ENCODE measurements around the gene THAP10.
"Not testable (repeated sequence)": the region's sequence is repeated elsewhere in the genome, so short reads cannot be mapped to it uniquely, and the experiment has no call there.

THAP10 gene

DNA sequence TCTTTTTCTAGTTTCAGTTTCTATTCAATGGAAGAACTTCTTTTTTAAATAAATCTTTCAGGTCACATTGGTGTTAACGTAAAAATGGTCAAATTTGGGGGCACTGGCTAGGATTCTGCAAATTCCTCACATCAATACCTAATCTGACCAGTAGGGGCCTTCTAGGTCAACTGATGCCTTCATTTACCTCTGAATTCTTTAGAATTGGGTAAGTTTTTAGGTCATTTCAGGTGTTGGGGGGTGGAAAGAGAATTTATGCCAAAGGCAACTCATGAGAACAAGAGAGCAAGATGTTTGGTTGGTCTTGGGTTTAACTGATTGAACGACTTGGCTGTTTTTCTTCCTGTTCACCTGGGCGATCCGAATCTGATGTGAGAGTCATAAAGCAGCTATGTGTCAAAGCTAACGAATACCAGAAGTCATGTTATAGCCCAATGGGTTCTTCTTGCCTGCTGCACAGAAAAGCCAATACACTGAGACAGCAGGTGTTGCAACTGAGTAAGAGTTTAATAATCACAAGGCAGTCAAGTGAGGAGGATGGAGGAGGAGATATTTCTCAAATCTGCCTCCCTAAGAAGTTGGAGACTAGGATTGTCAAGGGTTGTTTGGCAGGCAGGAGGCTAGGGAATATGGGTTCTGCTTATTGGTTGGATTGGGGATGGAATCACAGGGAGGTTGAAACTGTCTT is 15.7 kb upstream of the THAP10 start:
- Mint-ChIP-seq H3K4me1 (ENCODE audit: low read depth) (no peaks in the 10 kb centered on the region), H3K27ac (no peak overlapping the region), H3K4me3 (no peak overlapping the region), H3K9me3 (ENCODE audit: low read depth) (peaks cover 13% of the 10 kb centered on the region), H3K27me3 (peaks cover 9% of the 10 kb centered on the region), H3K36me3 (peaks cover 10% of the 10 kb centered on the region)

DNA sequence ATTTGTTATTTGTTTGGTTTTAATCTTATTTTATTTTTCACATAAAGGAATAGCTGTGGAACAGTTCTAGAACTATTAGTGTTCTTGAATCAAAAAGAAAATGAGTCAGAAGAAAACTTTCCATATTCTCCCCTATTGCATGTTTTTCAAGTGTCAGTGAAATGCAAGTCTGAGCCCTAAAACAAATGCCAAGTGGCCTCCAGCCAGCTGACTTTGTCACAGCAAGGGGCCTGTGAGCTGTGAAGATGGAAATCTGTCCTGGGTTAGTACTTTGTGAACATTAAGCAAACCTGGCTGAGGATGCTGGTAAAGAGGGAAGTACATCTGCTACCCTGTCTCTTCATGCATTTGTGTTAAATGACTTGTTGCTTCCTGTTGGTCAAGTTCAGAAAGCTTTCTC is 14.6 kb upstream of the THAP10 start:
- peaks cover 9% of the 10 kb centered on the region for H3K27me3 Mint-ChIP-seq
- H3K27ac Mint-ChIP-seq = no peak overlapping the region
- H3K4me1 Mint-ChIP-seq (ENCODE audit: low read depth) = no peaks in the 10 kb centered on the region

DNA sequence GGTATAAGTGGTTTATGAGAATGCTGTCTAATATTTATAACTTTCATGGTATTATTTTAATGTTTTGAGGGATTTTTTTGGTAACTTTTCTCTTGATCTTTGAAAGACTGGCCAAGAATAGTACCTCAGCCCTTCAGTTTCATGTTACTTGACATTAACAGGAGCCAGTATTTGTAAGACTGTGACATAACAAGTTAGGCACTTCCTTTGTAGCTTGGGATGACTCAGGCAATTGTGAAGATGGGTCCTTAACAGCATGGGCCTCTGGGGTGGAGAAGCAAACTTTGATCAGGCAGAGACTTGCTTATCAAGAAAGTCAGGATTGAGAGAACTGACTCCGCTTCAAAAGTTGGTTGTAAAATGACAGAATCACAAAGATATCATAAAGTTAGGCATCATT is 9.9 kb upstream of the THAP10 start:
- Mint-ChIP-seq H3K9me3 (ENCODE audit: low read depth) (no peaks in the 10 kb centered on the region), H3K27ac (no peak overlapping the region), H3K4me1 (ENCODE audit: low read depth) (no peaks in the 10 kb centered on the region), H3K4me3 (no peak overlapping the region), H3K36me3 (peaks cover 2% of the 10 kb centered on the region), H3K27me3 (peaks cover 12% of the 10 kb centered on the region)

More for the DNA sequence above, 14.6 kb upstream of the THAP10 start:
- H3K36me3 Mint-ChIP-seq = peaks cover 10% of the 10 kb centered on the region
- no peak overlapping the region for H3K4me3 Mint-ChIP-seq
- H3K9me3 Mint-ChIP-seq (ENCODE audit: low read depth) = peaks cover 13% of the 10 kb centered on the region

DNA sequence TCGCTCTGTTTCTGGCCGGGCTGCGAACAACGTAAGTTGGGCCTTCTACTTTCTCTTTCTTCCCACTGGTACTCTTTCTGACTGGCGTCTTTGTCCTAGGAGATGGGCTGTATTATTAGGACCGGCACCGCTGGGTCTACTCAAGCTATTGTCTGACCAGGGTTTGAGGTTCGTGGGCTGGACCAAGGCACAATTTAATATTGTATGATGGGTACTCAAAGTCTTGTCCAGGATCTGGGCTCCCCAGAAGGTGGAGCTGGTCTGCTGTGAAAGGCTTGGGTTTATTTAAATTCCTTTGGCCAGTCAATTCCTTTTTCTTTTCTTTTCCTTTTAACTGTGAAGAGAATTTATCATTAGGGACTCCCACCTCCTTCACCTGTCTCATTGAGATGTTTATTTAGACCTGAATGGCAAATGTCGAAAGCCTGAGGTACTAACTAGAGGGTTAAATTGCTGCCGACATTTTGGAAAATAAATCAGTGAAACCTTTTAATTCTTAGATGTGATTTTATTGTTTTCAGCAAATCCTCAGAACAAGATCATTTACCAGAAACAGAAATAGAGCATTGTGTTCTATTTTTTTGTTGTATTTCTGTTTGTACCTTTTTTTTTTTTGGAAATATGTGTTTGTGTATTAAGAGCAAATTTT is 803 bp upstream of the THAP10 start:
- Mint-ChIP-seq H3K36me3 (no peaks in the 10 kb centered on the region), H3K27ac (no peak overlapping the region), H3K9me3 (ENCODE audit: low read depth) (no peaks in the 10 kb centered on the region), H3K4me1 (ENCODE audit: low read depth) (peaks cover 11% of the 10 kb centered on the region), H3K4me3 (peak overlapping the region; percentile 88), H3K27me3 (peaks cover 41% of the 10 kb centered on the region)

DNA sequence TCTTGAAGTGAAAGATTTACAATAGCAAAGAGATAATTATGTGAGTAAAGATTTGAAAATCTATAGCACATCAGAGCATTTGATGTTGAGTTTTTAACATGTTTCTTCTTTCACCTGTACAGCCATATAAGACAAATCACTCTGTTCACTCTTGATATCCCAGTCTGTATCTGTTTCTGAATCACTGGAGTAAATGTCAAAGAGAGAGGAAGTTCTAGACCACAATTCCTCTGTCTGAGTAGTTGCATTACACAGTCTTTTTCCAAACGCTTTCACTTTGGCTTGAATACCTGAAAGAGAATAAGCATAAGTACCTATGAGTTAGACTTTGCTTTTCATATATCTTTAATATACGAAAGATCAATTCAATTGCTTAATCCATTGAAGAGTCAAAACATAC is 9.9 kb downstream of the THAP10 start:
- no peak overlapping the region for H3K4me3 Mint-ChIP-seq
- H3K4me1 Mint-ChIP-seq (ENCODE audit: low read depth) = no peaks in the 10 kb centered on the region
- H3K9me3 Mint-ChIP-seq (ENCODE audit: low read depth) = no peaks in the 10 kb centered on the region
- peaks cover 14% of the 10 kb centered on the region for H3K27me3 Mint-ChIP-seq
- no peaks in the 10 kb centered on the region for H3K36me3 Mint-ChIP-seq
- H3K27ac Mint-ChIP-seq = no peak overlapping the region

DNA sequence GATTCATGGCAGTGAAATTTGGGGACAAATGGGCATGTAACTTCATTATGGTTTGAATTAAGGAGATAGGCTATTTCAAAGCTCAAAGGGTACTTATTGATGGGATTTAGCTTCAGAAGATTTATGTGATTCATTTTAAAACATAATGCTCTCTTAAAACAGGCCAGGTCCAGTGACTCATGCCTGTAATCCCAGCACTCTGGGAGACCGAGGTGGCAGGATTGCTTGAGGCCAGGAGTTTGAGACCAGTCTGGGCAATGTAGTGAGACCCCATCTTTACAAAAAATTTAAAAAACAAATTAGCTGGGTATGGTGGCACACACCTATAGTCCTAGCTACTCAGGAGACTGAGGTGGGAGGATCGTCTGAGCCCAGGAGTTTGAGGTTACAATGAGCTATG is 11.5 kb downstream of the THAP10 start:
- H3K4me1 Mint-ChIP-seq (ENCODE audit: low read depth) = no peaks in the 10 kb centered on the region
- peaks cover 17% of the 10 kb centered on the region for H3K27me3 Mint-ChIP-seq
- no peaks in the 10 kb centered on the region for H3K36me3 Mint-ChIP-seq
- H3K4me3 Mint-ChIP-seq = no peak overlapping the region
- H3K27ac Mint-ChIP-seq = no peak overlapping the region
- H3K9me3 Mint-ChIP-seq (ENCODE audit: low read depth) = no peaks in the 10 kb centered on the region

DNA sequence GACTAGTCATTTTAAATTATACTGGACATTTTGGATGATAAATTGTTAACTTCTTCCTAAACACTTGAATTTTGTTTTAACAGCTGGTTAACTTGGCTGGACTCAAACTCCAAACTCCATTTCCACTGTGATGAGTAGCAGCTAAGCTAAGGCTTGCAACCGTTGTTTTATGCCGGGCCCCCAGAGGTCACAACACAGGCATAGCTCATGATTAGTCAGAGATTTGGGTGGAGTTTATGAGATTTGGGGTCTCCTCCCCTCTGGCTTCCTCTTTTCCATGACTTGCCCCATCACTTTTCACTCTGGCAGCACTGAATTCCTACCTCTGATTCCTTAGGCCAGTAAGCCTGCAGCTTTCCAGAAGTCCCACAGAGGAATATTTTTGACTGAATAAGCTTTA is 12.8 kb downstream of the THAP10 start:
- Mint-ChIP-seq H3K4me1 (ENCODE audit: low read depth) (no peaks in the 10 kb centered on the region), H3K4me3 (no peak overlapping the region), H3K36me3 (no peaks in the 10 kb centered on the region), H3K27ac (no peak overlapping the region), H3K9me3 (ENCODE audit: low read depth) (no peaks in the 10 kb centered on the region), H3K27me3 (peaks cover 13% of the 10 kb centered on the region)

DNA sequence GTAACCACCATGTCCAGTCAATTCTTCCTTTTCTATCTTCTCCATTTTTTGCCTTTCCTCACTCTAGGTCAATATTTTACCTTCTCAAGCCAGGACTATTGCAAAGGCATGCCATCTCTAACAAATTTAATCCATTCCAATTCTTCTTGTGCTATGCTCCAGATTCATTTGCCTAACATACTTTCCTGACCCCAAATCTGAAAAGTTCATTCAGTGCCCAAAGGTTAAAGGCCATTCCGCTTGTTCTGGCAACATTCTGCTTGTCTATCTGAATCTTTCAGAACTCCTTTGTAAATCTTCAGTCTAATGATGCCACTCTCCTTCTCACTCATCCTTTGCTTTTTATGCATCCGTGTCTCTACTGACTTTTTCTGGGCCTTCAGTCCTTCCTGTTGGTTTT is 15.6 kb downstream of the THAP10 start:
- no peaks in the 10 kb centered on the region for H3K9me3 Mint-ChIP-seq (ENCODE audit: low read depth)
- H3K27me3 Mint-ChIP-seq = peaks cover 24% of the 10 kb centered on the region
- no peak overlapping the region for H3K27ac Mint-ChIP-seq
- no peaks in the 10 kb centered on the region for H3K36me3 Mint-ChIP-seq
- no peak overlapping the region for H3K4me3 Mint-ChIP-seq
- H3K4me1 Mint-ChIP-seq (ENCODE audit: low read depth) = no peaks in the 10 kb centered on the region

DNA sequence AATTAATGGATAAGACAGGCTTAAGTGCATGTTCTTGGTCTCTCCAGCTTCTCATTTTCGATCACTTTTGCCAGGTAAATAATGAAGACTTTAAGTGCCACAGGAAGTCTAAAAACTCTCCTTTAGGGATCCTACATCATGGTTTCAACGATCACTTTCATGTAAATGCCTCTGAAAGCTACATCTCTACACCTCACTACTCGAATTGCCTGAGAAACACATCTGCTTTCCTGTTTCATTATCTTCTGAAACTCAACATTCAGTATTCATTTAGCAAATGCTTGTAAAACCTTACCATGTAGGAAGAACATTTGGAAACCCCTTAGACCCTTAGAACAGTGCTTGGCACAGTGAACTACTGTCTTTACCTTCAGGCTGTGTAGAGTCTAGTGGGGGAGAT is 16.2 kb downstream of the THAP10 start:
- Mint-ChIP-seq H3K4me3 (no peak overlapping the region), H3K4me1 (ENCODE audit: low read depth) (no peaks in the 10 kb centered on the region), H3K27me3 (peaks cover 24% of the 10 kb centered on the region), H3K9me3 (ENCODE audit: low read depth) (no peaks in the 10 kb centered on the region), H3K36me3 (no peaks in the 10 kb centered on the region), H3K27ac (no peak overlapping the region)

DNA sequence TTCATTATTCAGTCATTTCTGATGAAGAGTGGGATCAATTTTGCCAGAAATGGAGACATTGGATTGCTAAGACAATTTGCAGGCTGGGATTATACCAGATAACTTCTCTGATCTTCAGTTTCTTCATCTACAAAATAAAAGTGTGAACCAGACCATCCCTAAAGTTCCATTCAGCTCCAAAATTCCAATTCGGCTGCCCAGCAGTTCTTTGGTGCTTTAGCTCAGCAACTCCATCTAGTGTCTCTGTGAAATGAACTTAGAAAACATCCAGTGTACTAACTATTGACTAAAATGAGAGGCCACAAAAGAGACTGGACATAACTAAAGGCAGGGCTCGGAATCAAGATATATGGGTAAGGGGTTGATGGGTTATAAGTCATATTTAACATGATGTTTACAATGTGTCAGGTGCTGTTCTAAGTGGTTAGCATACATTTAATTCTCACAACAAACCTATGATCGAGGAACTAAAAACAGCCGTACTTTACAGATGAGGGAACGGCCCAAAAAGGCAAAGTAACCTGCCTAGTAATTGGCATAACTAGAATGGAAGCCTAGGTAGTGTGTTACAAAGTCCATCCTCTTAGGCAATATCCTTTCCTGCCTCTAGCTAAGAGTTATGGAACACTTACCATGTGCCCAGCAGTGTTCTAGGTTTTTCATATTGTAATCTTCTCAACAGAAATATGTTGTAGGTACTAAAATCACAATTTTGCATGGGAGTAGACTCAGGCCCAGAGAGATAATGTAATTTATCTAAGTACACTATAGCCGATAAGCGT is 17.0 kb downstream of the THAP10 start:
- H3K27me3 Mint-ChIP-seq = peaks cover 22% of the 10 kb centered on the region

DNA sequence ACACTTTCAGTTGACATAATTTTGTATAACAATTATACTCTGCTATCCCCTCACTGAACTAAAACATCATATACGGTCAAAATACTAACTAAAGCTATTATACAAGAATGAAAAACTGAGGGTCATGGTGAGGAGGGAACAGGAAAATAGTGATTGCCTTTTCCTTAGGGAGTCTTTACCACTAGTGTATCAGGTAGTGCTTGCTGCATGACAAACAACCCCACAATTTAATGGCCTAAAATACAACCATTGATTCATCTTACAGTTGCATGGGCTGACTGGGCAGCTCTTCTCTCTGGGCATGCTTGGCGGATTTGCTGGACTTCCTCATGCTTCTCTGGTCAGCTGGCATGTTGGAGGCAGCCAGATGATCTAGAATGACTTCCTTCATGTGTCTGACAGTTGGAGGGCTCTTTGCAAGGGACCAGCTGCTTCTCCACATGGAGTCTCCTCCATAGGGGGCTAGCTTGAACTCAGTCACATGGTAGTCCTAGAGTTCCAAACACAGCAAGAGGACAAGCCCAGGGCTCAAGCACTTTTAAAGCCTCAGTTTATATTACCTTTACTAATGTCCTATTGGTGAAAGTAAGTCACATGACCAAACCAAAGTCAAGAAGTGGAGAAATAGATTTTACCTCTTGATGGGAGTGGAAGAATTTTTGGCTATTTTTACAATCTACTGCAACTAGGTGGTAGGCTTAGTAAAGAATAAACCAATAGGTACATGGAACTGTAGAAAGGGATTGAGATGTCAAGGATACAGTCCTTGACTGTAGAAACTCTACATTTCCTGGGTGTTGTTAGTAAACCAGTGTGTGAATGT is 18.8 kb downstream of the THAP10 start:
- H3K36me3 Mint-ChIP-seq = no peaks in the 10 kb centered on the region
- no peaks in the 10 kb centered on the region for H3K9me3 Mint-ChIP-seq (ENCODE audit: low read depth)

More for the DNA sequence above, 17.0 kb downstream of the THAP10 start:
- Mint-ChIP-seq H3K4me1 (ENCODE audit: low read depth) (no peaks in the 10 kb centered on the region), H3K4me3 (no peak overlapping the region), H3K36me3 (no peaks in the 10 kb centered on the region), H3K9me3 (ENCODE audit: low read depth) (no peaks in the 10 kb centered on the region), H3K27ac (no peak overlapping the region)

DNA sequence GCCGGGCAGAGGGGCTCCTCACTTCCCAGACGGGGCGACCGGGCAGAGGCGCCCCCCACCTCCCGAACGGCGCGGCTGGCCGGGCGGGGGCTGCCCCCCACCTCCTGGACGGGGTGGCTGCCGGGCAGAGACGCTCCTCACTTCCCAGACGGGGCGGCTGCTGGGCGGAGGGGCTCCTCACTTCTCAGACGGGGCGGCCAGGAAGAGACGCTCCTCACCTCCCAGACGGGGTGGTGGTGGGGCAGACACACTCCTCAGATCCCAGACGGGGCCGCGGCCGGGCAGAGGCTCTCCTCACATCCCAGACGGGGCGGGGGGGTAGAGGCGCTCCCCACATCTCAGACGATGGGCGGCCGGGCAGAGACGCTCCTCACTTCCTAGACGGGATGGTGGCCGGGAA is 20.7 kb downstream of the THAP10 start:
- not testable (repeated sequence) for H3K4me1 Mint-ChIP-seq (ENCODE audit: low read depth); H3K4me3 Mint-ChIP-seq; H3K27ac Mint-ChIP-seq; H3K9me3 Mint-ChIP-seq (ENCODE audit: low read depth); H3K36me3 Mint-ChIP-seq
- H3K27me3 Mint-ChIP-seq = peaks cover 16% of the 10 kb centered on the region

More for the DNA sequence above, 18.8 kb downstream of the THAP10 start:
- no peaks in the 10 kb centered on the region for H3K4me1 Mint-ChIP-seq (ENCODE audit: low read depth)
- H3K27ac Mint-ChIP-seq = no peak overlapping the region
- peaks cover 15% of the 10 kb centered on the region for H3K27me3 Mint-ChIP-seq
- H3K4me3 Mint-ChIP-seq = no peak overlapping the region

DNA sequence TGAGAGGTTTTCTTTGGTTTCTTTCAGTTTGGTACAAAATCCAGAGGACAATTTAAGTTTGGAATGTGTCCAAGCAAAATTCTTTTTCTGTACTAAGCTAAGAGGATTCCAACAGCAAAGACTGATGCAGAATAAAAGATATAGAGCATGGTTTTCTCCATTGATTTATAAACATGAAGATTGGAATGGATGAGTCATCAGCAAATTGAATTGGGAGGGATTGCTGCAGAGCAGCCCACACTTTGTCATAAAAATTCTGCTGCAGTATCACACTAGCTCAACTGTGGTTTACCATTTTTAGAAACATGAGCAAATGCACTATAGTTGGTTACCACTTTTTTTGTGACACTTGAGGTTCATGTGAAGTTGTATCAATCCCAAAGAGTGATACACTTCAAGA is 22.2 kb downstream of the THAP10 start:
- Mint-ChIP-seq H3K27ac (no peak overlapping the region), H3K9me3 (ENCODE audit: low read depth) (no peaks in the 10 kb centered on the region), H3K4me3 (no peak overlapping the region)

DNA sequence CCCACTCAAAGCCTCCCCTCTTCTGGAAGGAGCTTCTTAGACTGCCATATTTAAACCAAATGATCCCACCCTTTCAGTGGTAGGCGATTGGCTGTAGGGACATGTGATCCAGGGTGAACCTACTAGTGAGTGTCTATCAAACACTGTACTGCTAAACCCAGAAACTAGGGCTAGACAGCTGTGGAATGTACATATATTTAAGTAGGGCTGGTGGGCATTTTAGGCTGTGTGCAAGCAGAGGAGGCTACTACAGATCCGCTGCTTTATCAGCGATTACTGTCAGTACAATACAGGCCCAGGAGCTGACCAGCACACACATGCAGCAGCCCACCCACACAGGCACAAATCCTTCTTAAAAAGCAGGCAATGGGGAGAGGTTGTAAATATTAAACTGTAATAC is 22.9 kb downstream of the THAP10 start:
- Mint-ChIP-seq H3K36me3 (no peaks in the 10 kb centered on the region), H3K9me3 (ENCODE audit: low read depth) (no peaks in the 10 kb centered on the region), H3K4me1 (ENCODE audit: low read depth) (no peaks in the 10 kb centered on the region), H3K4me3 (no peak overlapping the region), H3K27me3 (peaks cover 14% of the 10 kb centered on the region), H3K27ac (no peak overlapping the region)

More for the DNA sequence above, 22.2 kb downstream of the THAP10 start:
- Mint-ChIP-seq H3K4me1 (ENCODE audit: low read depth) (no peaks in the 10 kb centered on the region), H3K36me3 (no peaks in the 10 kb centered on the region), H3K27me3 (peaks cover 14% of the 10 kb centered on the region)

Measured in activated naive CD8-positive, alpha-beta T cell (primary cell).